RWPE1 (cell line): ENCODE data around the gene CDC42EP5.

Source experiments
- CTCF ChIA-PET: fragments of 350-600 bp; sonication (Branson Sonifier 250); formaldehyde crosslinking; extraction: SDS; loops from one replicate; lab custom pipeline; 2021; lab: Yijun Ruan, JAX
- POLR2A ChIA-PET: fragments of 400-600 bp; formaldehyde crosslinking; extraction: SDS; loops from one replicate; lab custom pipeline; 2020; ENCODE audit warnings: antibody characterized with exemption; ENCODE audit not compliant: low non-redundant PET; lab: Yijun Ruan, JAX
- DNase-seq: peaks from one replicate; pipeline ENCODE4 v3.0.0; 2012; ENCODE audit warnings: low spot score
- H3K27ac ChIP-seq: fragments of 450-650 bp; 2 replicates; pipeline ENCODE4 v1.5.1; 2017
- TF ChIP-seq, protein P1 (sequence below): fragments of 450-650 bp; conservative IDR thresholded peaks from 2 replicates; pipeline ENCODE4 v1.5.1; 2017; ENCODE audit warnings: low read depth, mild to moderate bottlenecking

CDC42EP5 gene

DNA sequence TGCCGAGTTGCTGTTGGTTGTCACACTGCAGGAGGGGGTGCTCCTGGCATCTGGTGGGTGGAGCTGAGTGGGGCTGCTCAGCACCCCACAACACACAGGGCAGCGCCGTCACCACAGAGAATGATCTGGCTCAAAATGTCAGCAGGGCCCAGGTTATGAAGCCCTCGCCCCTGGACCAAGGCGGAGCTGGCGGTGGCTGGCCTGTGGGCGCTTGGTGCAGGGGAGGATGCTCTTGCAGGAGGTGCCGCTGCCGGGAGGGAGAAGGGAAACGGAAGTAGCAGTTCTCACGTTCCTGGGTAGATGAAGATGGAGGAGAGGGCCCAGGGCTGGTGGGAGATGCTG, 38.3 kb downstream of the CDC42EP5 start:
- POLR2A ChIA-PET: no interaction called here
- TF ChIP-seq, protein P1, sequence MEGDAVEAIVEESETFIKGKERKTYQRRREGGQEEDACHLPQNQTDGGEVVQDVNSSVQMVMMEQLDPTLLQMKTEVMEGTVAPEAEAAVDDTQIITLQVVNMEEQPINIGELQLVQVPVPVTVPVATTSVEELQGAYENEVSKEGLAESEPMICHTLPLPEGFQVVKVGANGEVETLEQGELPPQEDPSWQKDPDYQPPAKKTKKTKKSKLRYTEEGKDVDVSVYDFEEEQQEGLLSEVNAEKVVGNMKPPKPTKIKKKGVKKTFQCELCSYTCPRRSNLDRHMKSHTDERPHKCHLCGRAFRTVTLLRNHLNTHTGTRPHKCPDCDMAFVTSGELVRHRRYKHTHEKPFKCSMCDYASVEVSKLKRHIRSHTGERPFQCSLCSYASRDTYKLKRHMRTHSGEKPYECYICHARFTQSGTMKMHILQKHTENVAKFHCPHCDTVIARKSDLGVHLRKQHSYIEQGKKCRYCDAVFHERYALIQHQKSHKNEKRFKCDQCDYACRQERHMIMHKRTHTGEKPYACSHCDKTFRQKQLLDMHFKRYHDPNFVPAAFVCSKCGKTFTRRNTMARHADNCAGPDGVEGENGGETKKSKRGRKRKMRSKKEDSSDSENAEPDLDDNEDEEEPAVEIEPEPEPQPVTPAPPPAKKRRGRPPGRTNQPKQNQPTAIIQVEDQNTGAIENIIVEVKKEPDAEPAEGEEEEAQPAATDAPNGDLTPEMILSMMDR: no peak
- DNase-seq: no peak

DNA sequence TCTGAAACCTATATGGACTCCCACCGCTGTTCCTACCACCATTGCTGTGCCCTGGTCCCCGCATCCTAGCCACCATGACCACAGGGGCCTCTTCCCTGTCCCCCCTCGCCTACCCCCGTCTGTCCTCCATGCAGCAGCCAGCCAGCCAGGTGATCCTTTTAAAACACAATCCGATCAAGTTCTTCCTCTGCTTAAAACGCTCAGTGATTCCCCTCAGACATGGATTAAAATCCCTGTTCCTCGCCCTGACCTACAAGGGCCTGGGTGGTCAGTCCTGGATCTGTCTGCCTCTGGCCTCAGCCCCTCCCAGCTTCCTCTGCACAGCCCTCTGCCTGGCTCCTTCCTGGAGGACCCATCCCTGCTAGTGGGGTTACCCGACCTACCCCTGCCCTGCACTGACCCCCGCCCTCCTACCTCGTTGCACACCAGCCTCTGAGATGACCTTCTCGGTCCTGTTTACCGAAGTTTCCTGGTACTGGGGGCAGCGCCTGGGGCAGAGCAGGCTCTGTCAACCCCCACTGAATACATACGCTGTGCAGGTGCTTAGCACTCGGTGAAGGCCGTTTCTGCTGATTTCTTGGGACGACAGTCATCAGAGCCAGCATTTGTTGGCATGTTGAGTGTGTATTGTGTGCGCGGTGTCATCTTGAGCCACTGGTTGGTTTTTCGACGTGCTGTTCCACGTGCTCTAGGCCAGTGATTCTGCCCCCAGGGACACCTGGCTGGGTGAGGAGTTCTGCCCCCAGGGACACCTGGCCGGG, 38.8 kb downstream of the CDC42EP5 start:
- POLR2A ChIA-PET: no interaction called here
- CTCF ChIA-PET: no interaction called here
- H3K27ac ChIP-seq: no peak overlapping the region
- TF ChIP-seq, protein P1: no peak
- DNase-seq: no peak

More for the DNA sequence above, 38.3 kb downstream of the CDC42EP5 start:
- no peak overlapping the region for H3K27ac ChIP-seq
- CTCF ChIA-PET: no interaction called here

DNA sequence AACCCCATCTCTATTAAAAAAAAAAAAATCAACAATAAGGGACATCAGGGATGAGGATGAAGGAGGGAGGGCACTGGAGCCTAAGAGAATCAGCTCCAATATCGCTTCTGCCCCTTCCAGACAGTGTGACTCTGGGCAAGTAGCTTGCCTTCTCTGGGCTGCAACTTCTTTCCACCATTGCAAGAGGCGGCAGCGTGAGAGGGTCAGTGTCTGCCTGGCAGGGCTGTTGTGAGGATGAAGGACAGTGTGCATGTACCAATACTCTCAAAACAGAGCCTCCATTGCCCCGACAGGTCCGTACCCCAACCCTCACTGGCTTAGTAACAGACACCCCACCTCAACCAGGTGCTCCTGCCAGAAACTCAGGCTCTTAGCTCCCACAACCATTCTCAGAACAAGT, 39.4 kb downstream of the CDC42EP5 start:
- TF ChIP-seq, protein P1: no peak
- POLR2A ChIA-PET: no interaction called here
- no peak overlapping the region for H3K27ac ChIP-seq
- CTCF ChIA-PET: no interaction called here
- DNase-seq: no peak

GRCh38 chr19:54432144-54432738, 40.9 kb downstream of the CDC42EP5 start:
- no peak overlapping the region for H3K27ac ChIP-seq
- CTCF ChIA-PET: interaction anchor here (0.5 kb wide), 1 partner anchor 21 kb away, joined by 3 read pairs; no protein-coding TSS in a partner anchor
- TF ChIP-seq, protein P1: no peak
- POLR2A ChIA-PET: no interaction called here
- peak; percentile 76 for DNase-seq

GRCh38 chr19:54431255-54431838, 41.7 kb downstream of the CDC42EP5 start:
- no peak overlapping the region for H3K27ac ChIP-seq
- no peak for DNase-seq
- ChIA-PET POLR2A (no interaction called here), CTCF (no interaction called here)
- TF ChIP-seq, protein P1: no peak

- H3K27ac ChIP-seq: no peak overlapping the region
- TF ChIP-seq, protein P1: no peak
- ChIA-PET POLR2A (no interaction called here), CTCF (interaction anchor here (0.6 kb wide), 1 partner anchor 23 kb away, joined by 4 read pairs; no protein-coding TSS in a partner anchor)
- DNase-seq: peak; percentile 46
Observed at GRCh38 chr19:54430306-54431254, 42.5 kb downstream of the CDC42EP5 start.
